ENCODE data around the gene NADK. TPM values are rescaled to one million over a fixed set of nuclear protein-coding genes. Genes with fewer than 3 reads are reported as not detected.
"Not testable (repeated sequence)": the region's sequence is repeated elsewhere in the genome, so short reads cannot be mapped to it uniquely, and the experiment has no call there.

NADK gene
- total RNA-seq, 2 donors from 2014 or later = 60.0 to 63.5 TPM

DNA sequence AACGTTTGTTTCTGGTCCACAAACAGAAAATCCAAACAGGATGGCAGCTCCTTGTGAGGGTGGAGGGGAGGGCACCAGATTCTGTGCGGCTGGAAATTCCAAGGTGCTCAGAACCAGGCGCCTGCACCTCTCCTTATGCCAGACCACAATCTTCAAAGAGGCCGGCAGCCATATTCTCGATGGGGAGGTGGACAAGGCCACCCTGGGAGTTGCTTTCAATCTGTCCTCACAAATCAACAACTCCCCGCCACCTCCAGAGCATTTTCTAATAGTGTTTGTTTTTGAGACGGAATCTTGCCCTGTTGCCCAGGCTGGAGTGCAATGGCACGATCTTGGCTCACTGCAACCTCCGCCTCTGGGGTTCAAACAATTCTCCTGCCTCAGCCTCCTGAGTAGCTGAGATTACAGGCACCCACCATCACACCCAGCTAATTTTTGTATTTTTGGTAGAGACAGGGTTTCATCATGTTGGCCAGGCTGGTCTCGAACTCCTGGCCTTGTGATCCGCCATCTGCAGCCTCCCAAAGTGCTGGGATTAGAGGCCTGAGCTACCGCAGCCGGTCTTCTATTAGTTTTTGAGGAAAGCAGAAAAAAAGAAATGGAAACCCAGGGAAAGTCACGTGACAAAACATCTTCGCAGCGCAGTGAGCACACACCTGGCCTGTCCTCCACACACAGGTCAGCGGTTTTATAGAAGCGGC is 49.0 kb downstream of the NADK start:
- not testable (repeated sequence) for DNase-seq (ENCODE audit: low spot score)

GRCh38 chr1:1728308-1729005 is 49.8 kb downstream of the NADK start:
- intact Hi-C loops (cut with DNase I); DNase-seq (ENCODE audit: low spot score): not testable (repeated sequence)

More for the DNA sequence above, 49.0 kb downstream of the NADK start:
- intact Hi-C loops (cut with DNase I) = not testable (repeated sequence)

GRCh38 chr1:1727131-1727651 is 51.1 kb downstream of the NADK start:
- DNase-seq (ENCODE audit: low spot score); intact Hi-C loops (cut with DNase I): not testable (repeated sequence)

DNA sequence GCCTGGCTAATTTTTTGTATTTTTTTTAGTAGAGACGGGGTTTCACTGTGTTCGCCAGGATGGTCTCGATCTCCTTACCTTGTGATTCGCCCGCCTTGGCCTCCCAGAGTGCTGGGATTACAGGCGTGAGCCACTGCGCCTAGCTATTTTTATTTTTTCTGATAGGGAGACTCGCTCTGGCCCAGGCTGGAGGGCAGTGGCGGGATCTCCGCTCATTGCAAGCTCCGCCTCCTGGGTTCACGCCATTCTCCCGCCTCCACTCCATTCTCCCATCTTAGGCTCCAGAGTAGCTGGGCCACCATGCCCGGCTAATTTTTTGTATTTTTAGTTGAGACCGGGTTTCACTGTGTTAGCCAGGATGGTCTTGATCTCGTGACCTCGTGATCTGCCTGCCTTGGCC is 52.2 kb downstream of the NADK start:
- intact Hi-C loops (cut with DNase I); DNase-seq (ENCODE audit: low spot score): not testable (repeated sequence)

- intact Hi-C loops (cut with DNase I) = not testable (repeated sequence)
- peak; percentile 96 for DNase-seq (ENCODE audit: low spot score)
These were observed 54.0 kb downstream of the NADK start, which contains the start of gene CDK11A for GRCh38 chr1:1724035-1724864. CDK11A (minus strand) TSS chr1:1724357; CDS start chr1:1722818, 1,539 bp downstream.

GRCh38 chr1:1721201-1721600 is 57.1 kb downstream of the NADK start:
- DNase-seq (ENCODE audit: low spot score) = no peak
- intact Hi-C loops (cut with DNase I) = no loop called here

DNA sequence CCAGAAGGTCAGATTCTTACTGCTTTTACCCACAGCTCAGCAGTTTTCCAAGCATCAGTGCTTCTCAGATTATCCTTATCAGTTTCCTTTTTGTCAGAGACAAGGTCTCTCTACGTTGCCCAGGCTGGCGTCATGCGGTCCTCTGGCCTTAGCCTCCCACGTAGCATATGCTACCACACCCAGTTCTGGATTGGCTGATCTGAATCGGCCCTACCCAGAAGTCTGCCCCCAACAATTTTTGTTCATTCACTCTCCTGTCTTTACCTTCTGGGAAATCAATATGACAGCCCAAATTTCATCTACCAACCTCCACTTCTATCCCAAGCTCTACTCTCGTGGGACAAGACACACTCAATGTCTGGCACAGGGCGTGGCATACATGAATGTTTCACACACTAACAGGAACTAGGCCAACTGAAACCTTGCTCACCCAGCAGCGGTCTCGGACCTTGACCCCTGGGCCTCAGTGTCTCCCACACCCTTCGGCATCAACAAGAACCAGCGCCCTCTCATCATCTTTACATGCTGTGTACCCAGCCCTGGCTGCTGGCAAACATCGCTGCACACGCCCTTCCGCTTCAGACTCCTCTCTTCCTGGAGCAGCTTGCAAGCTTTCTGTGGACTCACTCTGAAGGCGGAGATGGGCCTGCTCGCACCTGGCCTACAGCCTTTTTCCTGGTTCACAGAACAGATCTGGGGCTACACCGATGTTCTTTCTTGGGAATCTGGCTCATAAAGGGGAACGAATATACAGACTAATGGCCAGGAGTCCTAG is 63.0 kb downstream of the NADK start:
- intact Hi-C loops (cut with DNase I) = not testable (repeated sequence)

GRCh38 chr1:1707897-1708296 is 70.4 kb downstream of the NADK start:
- intact Hi-C loops (cut with DNase I); DNase-seq (ENCODE audit: low spot score): not testable (repeated sequence)

More for the DNA sequence above, 63.0 kb downstream of the NADK start:
- not testable (repeated sequence) for DNase-seq (ENCODE audit: low spot score)

GRCh38 chr1:1707241-1707640 is 71.0 kb downstream of the NADK start:
- intact Hi-C loops (cut with DNase I); DNase-seq (ENCODE audit: low spot score): not testable (repeated sequence)

GRCh38 chr1:1705623-1706022 is 72.6 kb downstream of the NADK start:
- intact Hi-C loops (cut with DNase I); DNase-seq (ENCODE audit: low spot score): not testable (repeated sequence)

- DNase-seq (ENCODE audit: low spot score); intact Hi-C loops (cut with DNase I): not testable (repeated sequence)
These were observed 73.8 kb downstream of the NADK start for GRCh38 chr1:1704284-1704957.

GRCh38 chr1:1703796-1704195 is 74.5 kb downstream of the NADK start:
- DNase-seq (ENCODE audit: low spot score) = no peak
- intact Hi-C loops (cut with DNase I) = no loop called here

GRCh38 chr1:1702506-1702905 is 75.8 kb downstream of the NADK start:
- DNase-seq (ENCODE audit: low spot score); intact Hi-C loops (cut with DNase I): not testable (repeated sequence)

Other genes starting within 250 kb of the NADK start
- gene TMEM240, start 237.8 kb downstream of the NADK start, total RNA-seq = 1 to 10 TPM; 3.9 to 7.8 TPM
- gene SSU72, start 203.6 kb downstream of the NADK start, total RNA-seq = 10 to 100 TPM; 60.7 to 66.0 TPM
- 1 to 10 TPM; 1.2 to 3.6 TPM for gene FNDC10, start 178.3 kb downstream of the NADK start, total RNA-seq
- gene MIB2, start 163.0 kb downstream of the NADK start, total RNA-seq = 10 to 100 TPM; 29.4 to 35.9 TPM
- 10 to 100 TPM; 36.1 to 78.5 TPM for gene MMP23B, start 146.3 kb downstream of the NADK start, total RNA-seq
- gene CDK11B, start 119.5 kb downstream of the NADK start, total RNA-seq = 10 to 100 TPM; 19.4 to 24.3 TPM
- 10 to 100 TPM; 20.7 to 27.7 TPM for gene SLC35E2B, start 85.7 kb downstream of the NADK start, total RNA-seq
- gene CDK11A, start 54.1 kb downstream of the NADK start, total RNA-seq = 10 to 100 TPM; 29.2 to 37.7 TPM
- 100 to 1,000 TPM; 318 to 379 TPM for gene GNB1, start 112.6 kb upstream of the NADK start, total RNA-seq
- gene CALML6, start 136.8 kb upstream of the NADK start, total RNA-seq = under 1 TPM in 1 of 2 donors, not detected in 1; 0.37 TPM
- gene TMEM52, start 140.8 kb upstream of the NADK start, total RNA-seq = not detected
- not detected for gene CFAP74, start 225.3 kb upstream of the NADK start, total RNA-seq
- under 1 TPM; 0.29 to 0.88 TPM for gene GABRD, start 240.9 kb upstream of the NADK start, total RNA-seq

All from posterior vena cava (tissue), 2 donors.